ENCODE results near the gene GREB1.

GREB1 gene

DNA sequence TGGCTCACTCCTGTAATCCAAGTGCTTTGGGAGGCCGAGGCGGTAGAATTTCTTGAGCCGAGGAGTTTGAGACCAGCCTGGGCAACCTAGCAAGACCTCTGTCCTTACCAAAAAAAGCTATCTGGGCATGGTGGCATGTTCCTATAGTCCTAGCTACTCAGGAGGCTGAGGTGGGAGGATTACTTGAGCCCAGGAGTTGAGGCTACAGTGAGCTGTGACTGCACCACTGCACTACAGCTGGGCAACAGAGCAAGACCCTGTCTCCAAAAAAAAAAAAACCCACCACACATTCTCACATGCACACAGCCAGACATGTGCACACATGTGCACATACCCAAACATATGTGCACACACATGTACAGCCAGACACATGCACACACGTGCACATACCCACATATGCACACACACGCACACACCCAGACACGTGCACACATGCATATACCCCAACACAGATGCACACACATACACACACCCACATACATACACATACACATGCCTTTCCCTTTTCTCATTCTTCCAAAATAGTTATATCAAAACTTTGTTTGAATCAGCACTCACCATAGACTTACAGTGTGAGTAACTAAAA lies 14.2 kb downstream of the GREB1 start:
- no peak overlapping the region for H3K9ac ChIP-seq (ENCODE audit: low read length)
- TF ChIP-seq EZH2 (IDR thresholded peaks at IDR 0.05; ENCODE audit: borderline replicate concordance, low read length): no peak
- TF ChIP-seq CTCF (IDR thresholded peaks at IDR 0.05; ENCODE audit: low read length): no peak
- no peaks in the 10 kb centered on the region for H3K9me3 ChIP-seq (ENCODE audit: low read length)
- peaks cover 3% of the 10 kb centered on the region for H3K4me1 ChIP-seq (ENCODE audit: insufficient read depth, low read length, severe bottlenecking)
- H3K27ac ChIP-seq (ENCODE audit: low read depth, low read length, poor library complexity, severe bottlenecking): no peak overlapping the region
- H3K4me3 ChIP-seq (ENCODE audit: low read depth, low read length, poor library complexity, severe bottlenecking): no peak overlapping the region
- no peak overlapping the region for H3K4me2 ChIP-seq (ENCODE audit: low read length)
- H3K27me3 ChIP-seq (ENCODE audit: insufficient read depth, low read length): no peaks in the 10 kb centered on the region
- no peaks in the 10 kb centered on the region for H4K20me1 ChIP-seq (ENCODE audit: insufficient read depth, low read length)
- H3K9me2 ChIP-seq (ENCODE audit: low read depth, low read length): no peaks in the 10 kb centered on the region
- H2AFZ ChIP-seq (ENCODE audit: low read length): no peak overlapping the region
- no peaks in the 10 kb centered on the region for H3F3A ChIP-seq (ENCODE audit: insufficient read depth, low read length)
- H3K36me3 ChIP-seq (ENCODE audit: insufficient read depth, low read length): no peaks in the 10 kb centered on the region
- no peaks in the 10 kb centered on the region for H3K79me2 ChIP-seq (ENCODE audit: insufficient read depth, low read length)

GRCh38 chr2:11550302-11550701 lies 16.5 kb downstream of the GREB1 start:
- H3K9me3 ChIP-seq (ENCODE audit: low read length): no peaks in the 10 kb centered on the region
- no peak overlapping the region for H3K4me2 ChIP-seq (ENCODE audit: low read length)
- H3K9me2 ChIP-seq (ENCODE audit: low read depth, low read length): no peaks in the 10 kb centered on the region
- H3K27me3 ChIP-seq (ENCODE audit: insufficient read depth, low read length): no peaks in the 10 kb centered on the region
- H3F3A ChIP-seq (ENCODE audit: insufficient read depth, low read length): no peaks in the 10 kb centered on the region
- no peaks in the 10 kb centered on the region for H3K79me2 ChIP-seq (ENCODE audit: insufficient read depth, low read length)
- H3K9ac ChIP-seq (ENCODE audit: low read length): no peak overlapping the region
- H3K27ac ChIP-seq (ENCODE audit: low read depth, low read length, poor library complexity, severe bottlenecking): no peak overlapping the region
- H3K4me3 ChIP-seq (ENCODE audit: low read depth, low read length, poor library complexity, severe bottlenecking): no peak overlapping the region
- no peaks in the 10 kb centered on the region for H3K36me3 ChIP-seq (ENCODE audit: insufficient read depth, low read length)
- TF ChIP-seq EZH2 (IDR thresholded peaks at IDR 0.05; ENCODE audit: borderline replicate concordance, low read length): no peak
- no peak for TF ChIP-seq CTCF (IDR thresholded peaks at IDR 0.05; ENCODE audit: low read length)
- no peaks in the 10 kb centered on the region for H3K4me1 ChIP-seq (ENCODE audit: insufficient read depth, low read length, severe bottlenecking)
- no peak overlapping the region for H2AFZ ChIP-seq (ENCODE audit: low read length)
- H4K20me1 ChIP-seq (ENCODE audit: insufficient read depth, low read length): no peaks in the 10 kb centered on the region

DNA sequence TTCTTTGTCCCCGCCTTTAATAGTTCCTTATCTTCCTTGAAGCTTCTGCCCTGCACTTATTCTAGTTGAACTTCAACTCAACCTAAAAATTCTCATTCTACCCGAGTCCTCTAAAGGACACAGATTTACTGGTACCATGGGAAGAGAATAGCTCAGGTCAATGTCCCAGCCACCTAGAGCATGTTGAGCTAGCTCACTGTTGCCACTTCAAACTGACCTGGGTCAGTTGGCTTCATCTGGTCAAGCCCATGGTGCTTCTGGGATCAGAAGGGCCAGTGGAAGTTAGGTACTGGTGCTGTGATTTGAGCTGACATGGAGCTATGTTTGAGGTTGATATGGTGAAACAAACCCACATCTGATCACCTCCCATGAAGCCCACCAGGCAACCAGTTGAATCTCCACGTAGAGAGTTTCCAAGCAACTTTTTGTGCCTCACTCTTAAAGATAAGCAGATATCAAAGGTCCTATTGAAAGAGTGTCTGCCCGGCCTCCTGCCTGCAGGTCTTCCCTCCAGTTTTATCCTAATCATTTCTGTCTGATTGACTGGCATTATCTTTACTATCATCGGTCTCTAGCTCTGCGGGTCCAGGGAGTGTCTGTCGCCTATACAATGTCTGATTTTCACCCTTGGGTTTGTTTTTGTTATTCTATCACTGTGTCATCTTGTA lies 17.2 kb downstream of the GREB1 start:
- Histone ChIP-seq H3K36me3 (ENCODE audit: insufficient read depth, low read length) (no peaks in the 10 kb centered on the region), H3K9me3 (ENCODE audit: low read length) (no peaks in the 10 kb centered on the region), H3K9me2 (ENCODE audit: low read depth, low read length) (no peaks in the 10 kb centered on the region), H3K4me3 (ENCODE audit: low read depth, low read length, poor library complexity, severe bottlenecking) (no peak overlapping the region), H3K4me1 (ENCODE audit: insufficient read depth, low read length, severe bottlenecking) (no peaks in the 10 kb centered on the region), H4K20me1 (ENCODE audit: insufficient read depth, low read length) (no peaks in the 10 kb centered on the region), H2AFZ (ENCODE audit: low read length) (no peak overlapping the region), H3F3A (ENCODE audit: insufficient read depth, low read length) (no peaks in the 10 kb centered on the region), H3K27me3 (ENCODE audit: insufficient read depth, low read length) (no peaks in the 10 kb centered on the region), H3K79me2 (ENCODE audit: insufficient read depth, low read length) (no peaks in the 10 kb centered on the region), H3K9ac (ENCODE audit: low read length) (no peak overlapping the region), H3K27ac (ENCODE audit: low read depth, low read length, poor library complexity, severe bottlenecking) (no peak overlapping the region), H3K4me2 (ENCODE audit: low read length) (no peak overlapping the region)
- TF ChIP-seq CTCF (IDR thresholded peaks at IDR 0.05; ENCODE audit: low read length): no peak
- no peak for TF ChIP-seq EZH2 (IDR thresholded peaks at IDR 0.05; ENCODE audit: borderline replicate concordance, low read length)
